ENCODE data around the gene PPP2R5E.

The PPP2R5E gene

GRCh38 chr14:63432888-63433552 lies 110.2 kb downstream of the PPP2R5E start:
- no peak for DNase-seq (ENCODE audit: low read depth in 3 of 3)

- DNase-seq (ENCODE audit: low read depth in 3 of 3): no peak
Measured at GRCh38 chr14:63432228-63432627, 110.9 kb downstream of the PPP2R5E start.

GRCh38 chr14:63431466-63431865 lies 111.7 kb downstream of the PPP2R5E start:
- no peak for DNase-seq (ENCODE audit: low read depth in 3 of 3)

GRCh38 chr14:63428486-63428885 lies 114.7 kb downstream of the PPP2R5E start:
- DNase-seq (ENCODE audit: low read depth in 3 of 3): no peak

GRCh38 chr14:63426838-63427352 lies 116.3 kb downstream of the PPP2R5E start:
- DNase-seq (ENCODE audit: low read depth in 3 of 3): no peak

- no peak for DNase-seq (ENCODE audit: low read depth in 3 of 3)
Measured at GRCh38 chr14:63423889-63424288, 119.3 kb downstream of the PPP2R5E start.

GRCh38 chr14:63423381-63423780 lies 119.8 kb downstream of the PPP2R5E start:
- DNase-seq (ENCODE audit: low read depth in 3 of 3): no peak

GRCh38 chr14:63421919-63422318 lies 121.3 kb downstream of the PPP2R5E start:
- DNase-seq (ENCODE audit: low read depth in 3 of 3): no peak

- DNase-seq (ENCODE audit: low read depth in 3 of 3): no peak
Measured at GRCh38 chr14:63421226-63421625, 122.0 kb downstream of the PPP2R5E start.

GRCh38 chr14:63418020-63418419 lies 125.2 kb downstream of the PPP2R5E start:
- DNase-seq (ENCODE audit: low read depth in 3 of 3): no peak

GRCh38 chr14:63413009-63413408 lies 130.2 kb downstream of the PPP2R5E start:
- no peak for DNase-seq (ENCODE audit: low read depth in 3 of 3)

- DNase-seq (ENCODE audit: low read depth in 3 of 3): no peak
Measured at GRCh38 chr14:63406333-63406732, 136.8 kb downstream of the PPP2R5E start.

- no peak for DNase-seq (ENCODE audit: low read depth in 3 of 3)
Measured at GRCh38 chr14:63405715-63406114, 137.5 kb downstream of the PPP2R5E start.

GRCh38 chr14:63404906-63405305 lies 138.3 kb downstream of the PPP2R5E start:
- no peak for DNase-seq (ENCODE audit: low read depth in 3 of 3)

GRCh38 chr14:63401646-63402045 lies 141.5 kb downstream of the PPP2R5E start:
- no peak for DNase-seq (ENCODE audit: low read depth in 3 of 3)

GRCh38 chr14:63398952-63399351 lies 144.2 kb downstream of the PPP2R5E start:
- no peak for DNase-seq (ENCODE audit: low read depth in 3 of 3)

GRCh38 chr14:63394841-63395240 lies 148.3 kb downstream of the PPP2R5E start:
- no peak for DNase-seq (ENCODE audit: low read depth in 3 of 3)

GRCh38 chr14:63394432-63394831 lies 148.7 kb downstream of the PPP2R5E start:
- DNase-seq (ENCODE audit: low read depth in 3 of 3): no peak

GRCh38 chr14:63393012-63393411 lies 150.2 kb downstream of the PPP2R5E start:
- DNase-seq (ENCODE audit: low read depth in 3 of 3): no peak

GRCh38 chr14:63392236-63392635 lies 150.9 kb downstream of the PPP2R5E start:
- no peak for DNase-seq (ENCODE audit: low read depth in 3 of 3)

GRCh38 chr14:63388766-63389431 lies 154.3 kb downstream of the PPP2R5E start:
- DNase-seq (ENCODE audit: low read depth in 3 of 3): peak; percentile 27 to 59 (median 31)

GRCh38 chr14:63387711-63388110 lies 155.5 kb downstream of the PPP2R5E start:
- DNase-seq (ENCODE audit: low read depth in 3 of 3): no peak

- no peak for DNase-seq (ENCODE audit: low read depth in 3 of 3)
Measured at GRCh38 chr14:63383776-63384367, 159.3 kb downstream of the PPP2R5E start.

Measured in stimulated activated CD4-positive, alpha-beta T cell treated with anti-CD3 and anti-CD28 coated beads, TNF-alpha, amount 100 ng/mL, for 24 hours (primary cell).